Hematopoietic multipotent progenitor cell treated with erythropoietin and hydrocortisone succinate and interleukin-3 and kit ligand, for 15 days (in vitro differentiated cells): ENCODE results near the gene TUT1.
A peak's percentile ranks its signal among the peaks of the same experiment; 100 is the strongest.
"Not testable (repeated sequence)": the region's sequence is repeated elsewhere in the genome, so short reads cannot be mapped to it uniquely, and the experiment has no call there.

Experiments used
- DNase-seq: peaks from one replicate; pipeline ENCODE4 v3.0.0-alpha.2; 2015; ENCODE audit warnings: low spot score

Gene TUT1

GRCh38 chr11:62591448-62592145, at the start of gene TUT1:
TSS of gene TUT1 (minus strand) at chr11:62591523. CDS start at chr11:62591485, 38 bp downstream.
- DNase-seq: peak; percentile 99

- DNase-seq: no peak
Observed at GRCh38 chr11:62632492-62632891, 41.2 kb upstream of the TUT1 start.

- no peak for DNase-seq
Observed at GRCh38 chr11:62627713-62628112, 36.4 kb upstream of the TUT1 start.

GRCh38 chr11:62622476-62623089, 31.3 kb upstream of the TUT1 start:
- no peak for DNase-seq

- peak; percentile 88 for DNase-seq
Observed at GRCh38 chr11:62621567-62622470, 30.5 kb upstream of the TUT1 start, which contains the start of gene B3GAT3. TSS of gene B3GAT3 (minus strand) at chr11:62621986. CDS start at chr11:62621947, 39 bp downstream.

GRCh38 chr11:62621027-62621566, 29.8 kb upstream of the TUT1 start:
- DNase-seq: no peak

GRCh38 chr11:62616957-62617356, 25.6 kb upstream of the TUT1 start:
- not testable (repeated sequence) for DNase-seq

GRCh38 chr11:62615521-62615920, 24.2 kb upstream of the TUT1 start:
- no peak for DNase-seq

GRCh38 chr11:62614275-62614674, 23.0 kb upstream of the TUT1 start:
- peak; percentile 65 for DNase-seq

GRCh38 chr11:62613291-62613778, 22.0 kb upstream of the TUT1 start:
- no peak for DNase-seq

GRCh38 chr11:62612366-62613290, 21.3 kb upstream of the TUT1 start, which contains the start of the genes EML3 and ROM1:
TSS of gene EML3 (minus strand) at chr11:62612775. CDS start at chr11:62612457, 318 bp downstream.
TSS of gene ROM1 (plus strand) at chr11:62613257. CDS start at chr11:62613282, 25 bp downstream.
- DNase-seq: peak; percentile 68

- DNase-seq: peak; percentile 18
Observed at GRCh38 chr11:62611705-62612365, 20.5 kb upstream of the TUT1 start.

- DNase-seq: no peak
Observed at GRCh38 chr11:62610814-62611704, 19.7 kb upstream of the TUT1 start.

GRCh38 chr11:62610403-62610802, 19.1 kb upstream of the TUT1 start:
- DNase-seq: no peak

GRCh38 chr11:62608776-62609175, 17.5 kb upstream of the TUT1 start:
- DNase-seq: no peak

- no peak for DNase-seq
Observed at GRCh38 chr11:62607714-62608113, 16.4 kb upstream of the TUT1 start.

GRCh38 chr11:62605902-62606301, 14.6 kb upstream of the TUT1 start:
- no peak for DNase-seq

GRCh38 chr11:62605467-62605866, 14.1 kb upstream of the TUT1 start:
- no peak for DNase-seq

- no peak for DNase-seq
Observed at GRCh38 chr11:62604460-62605120, 13.3 kb upstream of the TUT1 start.
